Prostate gland (tissue), 2 donors: ENCODE data around the gene FANCG. TPM values are rescaled to one million over a fixed set of nuclear protein-coding genes. Genes with fewer than 3 reads are reported as not detected.
A peak's percentile ranks its signal among the peaks of the same experiment; 100 is the strongest.

Experiments used
- DNase-seq: peaks from one replicate; pipeline ENCODE4 v3.0.0-alpha.2; 2019; ENCODE audit warnings: low spot score
- H3K27ac ChIP-seq, 2 donors: fragments of 200-600 bp; sonication (generic); 2 replicates each; pipeline ENCODE4 v1.5.1; 2017 to 2019
- H3K27me3 ChIP-seq: fragments of 200-600 bp; sonication (generic); replicated peaks from 2 replicates; pipeline ENCODE4 v1.5.1; 2019; ENCODE audit not compliant: insufficient read depth
- H3K36me3 ChIP-seq, 2 donors: fragments of 200-600 bp; sonication (generic); 1 replicate in 1 of 2; 2 replicates in 1 of 2; pipeline versions ENCODE4 v1.5.1 to v1.8.1; 2017 to 2019
- H3K4me1 ChIP-seq: fragments of 200-600 bp; sonication (generic); replicated peaks from 2 replicates; pipeline ENCODE4 v1.5.1; 2019
- H3K4me3 ChIP-seq, 2 donors: fragments of 200-600 bp; sonication (generic); 2 replicates each; pipeline ENCODE4 v1.5.1; 2017 to 2019
- H3K9me3 ChIP-seq: fragments of 200-600 bp; sonication (generic); 2 replicates; pipeline ENCODE4 v1.5.1; 2017
- CTCF ChIP-seq, 4 experiments: fragments of 200-600 bp in 2 of 4; fragments of 450-650 bp in 2 of 4; sonication (generic) in 2 of 4; IDR thresholded peaks; 1 replicate in 3 of 4; 2 replicates in 1 of 4; pipeline ENCODE4 v1.5.1; 2016 to 2019; ENCODE audit warnings: antibody characterized with exemption in 4 of 4, mild to moderate bottlenecking in 2 of 4, moderate library complexity in 2 of 4
- POLR2A ChIP-seq: fragments of 450-650 bp; IDR thresholded peaks from one replicate; pipeline ENCODE4 v1.6.1; 2016; ENCODE audit warnings: antibody characterized with exemption, mild to moderate bottlenecking
- POLR2AphosphoS5 ChIP-seq: sonication (generic); formaldehyde crosslinking; IDR thresholded peaks from one replicate; pipeline ENCODE4 v1.6.1; 2017; ENCODE audit warnings: antibody characterized with exemption
- WGBS: methylation state at CpG from one replicate; pipeline ENCODE4 v1.1.5; 2018; 5-methylcytosine and 5-hydroxymethylcytosine counted together
- intact Hi-C: fragments of 100-400 bp; cut with DNase I; formaldehyde crosslinking; loops from one replicate; pipeline ENCODE4 v1.14.2; 2022
- total RNA-seq, 2 donors: library from RNA; depleted of rRNA; stranded (reverse); fragments of >200 nt; gene quantifications; one replicate each; pipeline ENCODE4 v1.1.0, GENCODE V29; 2016

The FANCG gene
- total RNA-seq, 2 donors from 2014 or later, result 12.9 to 16.8 TPM

DNA sequence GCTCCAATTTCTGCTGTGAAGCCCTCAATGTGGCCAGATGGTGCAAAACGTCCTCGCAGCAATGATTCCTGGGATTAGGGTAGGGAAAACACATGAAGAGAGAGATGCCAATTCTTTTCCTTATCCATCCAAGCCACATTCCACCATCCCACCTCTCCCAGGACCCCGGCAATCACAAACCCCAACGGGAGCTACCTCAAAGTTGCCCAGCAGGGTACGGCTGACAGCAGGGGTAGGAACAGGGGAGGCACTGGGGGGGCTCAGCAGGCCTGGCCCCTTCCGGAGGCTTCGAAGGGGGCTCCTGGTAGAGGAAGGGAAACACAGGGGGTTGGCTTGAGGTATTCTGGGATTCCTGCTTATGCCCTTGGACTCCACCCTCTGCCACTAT is 26.6 kb upstream of the FANCG start:
- Histone ChIP-seq H3K27me3 (no peaks in the 10 kb centered on the region), H3K36me3 (peaks cover 20 to 28% of the 10 kb centered on the region in 2 donors), H3K9me3 (no peaks in the 10 kb centered on the region), H3K27ac (no peak overlapping the region), H3K4me1 (no peaks in the 10 kb centered on the region), H3K4me3 (no peak overlapping the region)
- no peak for TF ChIP-seq POLR2A
- TF ChIP-seq POLR2AphosphoS5, result no peak
- no peak for TF ChIP-seq CTCF (IDR thresholded peaks at IDR 0.05)
- 90% methylated on average over 7 of the region's 7 CpGs for WGBS
- intact Hi-C loops, result no loop called here
- no peak for DNase-seq

- DNase-seq, result no peak
- no peaks in the 10 kb centered on the region for H3K4me1 ChIP-seq
- peaks cover 20 to 28% of the 10 kb centered on the region in 2 donors for H3K36me3 ChIP-seq
- no peak for TF ChIP-seq POLR2A
- no peak for TF ChIP-seq POLR2AphosphoS5
- TF ChIP-seq CTCF (IDR thresholded peaks at IDR 0.05), result no peak
- intact Hi-C loops, result no loop called here
- WGBS, result 88% methylated on average over 13 of the region's 13 CpGs
- H3K9me3 ChIP-seq, result no peaks in the 10 kb centered on the region
- H3K27me3 ChIP-seq, result no peaks in the 10 kb centered on the region
- H3K4me3 ChIP-seq, result no peak overlapping the region
- no peak overlapping the region for H3K27ac ChIP-seq
Measured at GRCh38 chr9:35105571-35106342, 26.0 kb upstream of the FANCG start.

DNA sequence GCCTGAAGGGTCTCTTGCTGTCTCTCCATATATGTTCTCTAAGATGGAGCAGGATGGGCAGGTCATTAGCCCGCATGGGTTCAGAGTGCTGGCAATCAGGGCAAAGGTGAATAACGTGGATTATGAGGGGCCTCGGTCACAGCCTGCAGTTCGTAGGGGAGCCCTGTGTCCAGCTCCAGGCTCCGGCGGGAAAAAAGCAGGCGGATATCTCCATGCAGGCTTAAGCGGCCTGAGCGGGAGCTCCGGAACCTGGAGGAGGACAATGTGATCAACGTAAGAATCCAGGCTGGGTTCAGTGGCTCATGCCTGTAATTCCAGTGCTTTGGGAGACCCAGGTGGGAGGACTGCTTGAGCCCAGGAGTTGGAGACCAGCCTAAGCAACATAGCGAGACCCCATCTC is 25.4 kb upstream of the FANCG start:
- no peaks in the 10 kb centered on the region for H3K27me3 ChIP-seq
- intact Hi-C loops, result no loop called here
- H3K36me3 ChIP-seq, result peaks cover 20 to 28% of the 10 kb centered on the region in 2 donors
- no peaks in the 10 kb centered on the region for H3K9me3 ChIP-seq
- no peak overlapping the region for H3K4me3 ChIP-seq
- no peaks in the 10 kb centered on the region for H3K4me1 ChIP-seq
- WGBS, result 90% methylated on average over 12 of the region's 12 CpGs
- DNase-seq, result no peak
- H3K27ac ChIP-seq, result no peak overlapping the region
- TF ChIP-seq CTCF (IDR thresholded peaks at IDR 0.05), result no peak
- no peak for TF ChIP-seq POLR2A
- TF ChIP-seq POLR2AphosphoS5, result no peak

GRCh38 chr9:35104586-35104985 is 24.8 kb upstream of the FANCG start:
- intact Hi-C loops, result no loop called here
- TF ChIP-seq POLR2AphosphoS5, result no peak
- no peak for TF ChIP-seq POLR2A
- no peak for TF ChIP-seq CTCF (IDR thresholded peaks at IDR 0.05)
- 92% methylated on average over 4 of the region's 4 CpGs for WGBS
- Histone ChIP-seq H3K9me3 (no peaks in the 10 kb centered on the region), H3K4me1 (no peaks in the 10 kb centered on the region), H3K36me3 (peaks cover 20 to 28% of the 10 kb centered on the region in 2 donors), H3K4me3 (no peak overlapping the region), H3K27ac (no peak overlapping the region), H3K27me3 (no peaks in the 10 kb centered on the region)
- DNase-seq, result no peak

DNA sequence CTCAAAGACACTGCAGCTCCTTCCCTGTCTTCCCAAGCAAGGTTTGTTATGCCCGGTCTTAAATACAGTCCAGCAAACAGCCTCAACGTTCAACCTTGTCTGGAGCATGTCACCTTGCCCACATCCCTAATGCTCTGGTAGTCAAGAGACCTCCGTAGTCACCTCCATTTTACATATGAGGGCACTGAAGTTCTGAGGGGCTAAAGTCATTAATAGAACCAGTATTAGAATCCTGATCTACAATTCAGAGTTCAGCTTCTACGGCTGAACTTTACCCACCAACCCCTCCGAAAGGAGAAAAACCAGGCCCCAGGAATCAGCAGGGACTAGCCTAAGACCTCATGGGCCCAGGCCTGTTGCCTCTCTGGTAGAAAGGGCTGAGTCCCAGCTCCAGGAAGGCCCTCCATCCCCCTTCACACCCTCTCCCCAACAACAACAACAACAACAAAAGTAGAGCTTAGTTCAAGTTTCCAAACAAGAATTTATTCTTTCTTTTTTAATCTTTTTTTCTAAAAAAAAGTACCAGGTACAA is 24.0 kb upstream of the FANCG start:
- Histone ChIP-seq H3K9me3 (no peaks in the 10 kb centered on the region), H3K4me1 (no peaks in the 10 kb centered on the region), H3K27ac (peak overlapping the region; percentile 76 to 79), H3K27me3 (no peaks in the 10 kb centered on the region), H3K4me3 (peak overlapping the region; percentile 49 to 54), H3K36me3 (peaks cover 20 to 28% of the 10 kb centered on the region in 2 donors)
- DNase-seq, result no peak
- TF ChIP-seq CTCF (IDR thresholded peaks at IDR 0.05), result no peak
- no peak for TF ChIP-seq POLR2AphosphoS5
- TF ChIP-seq POLR2A, result no peak
- intact Hi-C loops, result no loop called here
- WGBS, result 41% methylated on average over 5 of the region's 5 CpGs
